ENCODE data around the gene MYLK4. TPM values are rescaled to one million over a fixed set of nuclear protein-coding genes. Genes with fewer than 3 reads are reported as not detected.

Gene MYLK4
- total RNA-seq, 1 donor from 2014 or later, result 0.47 TPM

GRCh38 chr6:2695454-2696095, 55.1 kb downstream of the MYLK4 start:
- no peak for DNase-seq

- no peak for DNase-seq
These were observed 57.5 kb downstream of the MYLK4 start for GRCh38 chr6:2693231-2693630.

- DNase-seq, result no peak
These were observed 62.2 kb downstream of the MYLK4 start for GRCh38 chr6:2688401-2689064.

GRCh38 chr6:2687456-2687855, 63.3 kb downstream of the MYLK4 start:
- no peak for DNase-seq

GRCh38 chr6:2686515-2686914, 64.2 kb downstream of the MYLK4 start:
- no peak for DNase-seq

- no peak for DNase-seq
These were observed 65.7 kb downstream of the MYLK4 start for GRCh38 chr6:2684766-2685754.

- no peak for DNase-seq
These were observed 66.5 kb downstream of the MYLK4 start for GRCh38 chr6:2684103-2684749.

- DNase-seq, result no peak
These were observed 70.3 kb downstream of the MYLK4 start for GRCh38 chr6:2680264-2680922.

- DNase-seq, result no peak
These were observed 73.6 kb downstream of the MYLK4 start for GRCh38 chr6:2677080-2677593.

- no peak for DNase-seq
These were observed 74.7 kb downstream of the MYLK4 start for GRCh38 chr6:2676048-2676447.

- DNase-seq, result no peak
These were observed 75.9 kb downstream of the MYLK4 start for GRCh38 chr6:2674857-2675256.

- DNase-seq, result no peak
These were observed 81.5 kb downstream of the MYLK4 start for GRCh38 chr6:2669067-2669700.

- no peak for DNase-seq
These were observed 83.1 kb downstream of the MYLK4 start for GRCh38 chr6:2667617-2668016.

GRCh38 chr6:2666906-2667575, 83.7 kb downstream of the MYLK4 start:
- no peak for DNase-seq

GRCh38 chr6:2665146-2666070, 85.3 kb downstream of the MYLK4 start:
- no peak for DNase-seq

- DNase-seq, result no peak
These were observed 87.6 kb downstream of the MYLK4 start for GRCh38 chr6:2663123-2663522.

- no peak for DNase-seq
These were observed 89.1 kb downstream of the MYLK4 start for GRCh38 chr6:2661651-2662050.

GRCh38 chr6:2659882-2660281, 90.8 kb downstream of the MYLK4 start:
- DNase-seq, result no peak

- no peak for DNase-seq
These were observed 91.3 kb downstream of the MYLK4 start for GRCh38 chr6:2659381-2659780.
